GM04504 (cell line): Measurements from ENCODE around the gene ZMAT3.
A peak's percentile ranks its signal among the peaks of the same experiment; 100 is the strongest.
"Not testable (repeated sequence)": the region's sequence is repeated elsewhere in the genome, so short reads cannot be mapped to it uniquely, and the experiment has no call there.

ENCODE experiments used
- DNase-seq: peaks from one replicate; pipeline ENCODE4 v3.0.0-alpha.2; 2012; ENCODE audit warnings: low read depth

Gene ZMAT3

GRCh38 chr3:179068779-179069530 lies 2.7 kb downstream of the ZMAT3 start:
- DNase-seq = no peak

DNA sequence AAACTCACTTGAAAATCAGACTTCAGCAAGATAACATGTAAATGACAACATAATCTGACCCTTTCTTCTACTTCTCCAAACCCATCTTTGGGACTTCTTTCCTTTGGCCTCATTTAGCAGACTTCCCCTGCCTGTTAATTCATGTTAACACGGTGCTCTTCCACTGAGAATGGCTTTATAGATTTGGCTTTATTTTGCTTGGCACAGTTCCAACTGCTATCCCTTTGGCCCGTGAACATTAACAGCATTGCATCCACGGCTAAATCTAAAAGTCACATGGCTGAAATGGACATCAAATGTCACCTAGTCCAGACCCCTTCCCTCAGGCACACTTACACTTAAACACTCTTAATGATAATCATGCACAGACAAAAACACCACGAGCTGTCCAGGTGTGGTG lies 3.8 kb downstream of the ZMAT3 start:
- no peak for DNase-seq

DNA sequence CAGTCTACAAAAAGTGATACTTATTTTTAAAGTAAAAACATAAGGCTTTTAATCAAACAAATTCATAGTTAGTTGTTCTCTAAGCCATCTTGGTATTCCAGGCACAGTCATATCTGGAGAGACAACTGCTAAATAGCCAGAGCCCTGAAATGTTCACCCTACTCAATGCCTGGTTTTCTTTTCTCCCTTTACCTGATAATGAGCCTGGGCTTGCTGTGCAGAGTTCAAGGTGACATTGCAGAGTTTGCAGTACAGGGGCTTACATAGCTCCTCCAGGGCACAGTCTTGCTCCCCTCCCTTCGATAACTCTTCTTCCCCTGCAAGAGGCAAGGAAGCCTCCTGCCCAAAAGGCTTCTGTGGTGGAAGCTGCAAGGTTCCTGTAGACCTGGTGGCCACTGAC lies 4.3 kb downstream of the ZMAT3 start:
- DNase-seq = no peak

- DNase-seq = no peak
Measured at GRCh38 chr3:179063945-179064560, 7.6 kb downstream of the ZMAT3 start.

- no peak for DNase-seq
Measured at GRCh38 chr3:179056326-179056725, 15.3 kb downstream of the ZMAT3 start.

DNA sequence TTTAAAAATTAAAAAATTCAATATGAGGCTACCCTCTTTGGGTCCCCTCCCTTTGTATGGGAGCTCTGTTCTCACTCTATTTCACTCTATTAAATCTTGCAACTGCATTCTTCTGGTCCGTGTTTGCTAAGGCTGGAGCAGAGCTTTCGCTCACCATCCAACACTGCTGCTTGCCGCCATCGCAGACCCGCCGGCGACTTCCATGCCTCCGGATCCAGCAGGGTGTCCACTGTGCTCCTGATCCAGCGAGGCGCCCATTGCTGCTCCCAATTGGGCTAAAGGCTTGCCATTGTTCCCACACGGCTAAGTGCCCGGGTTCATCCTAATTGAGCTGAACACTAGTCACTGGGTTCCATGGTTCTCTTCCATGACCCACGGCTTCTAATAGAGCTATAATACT lies 17.0 kb downstream of the ZMAT3 start:
- not testable (repeated sequence) for DNase-seq

- no peak for DNase-seq
Measured at GRCh38 chr3:179046497-179047353, 24.9 kb downstream of the ZMAT3 start.

- DNase-seq = no peak
Measured at GRCh38 chr3:179045719-179046402, 25.7 kb downstream of the ZMAT3 start.

GRCh38 chr3:179038899-179039251 lies 32.7 kb downstream of the ZMAT3 start:
- not testable (repeated sequence) for DNase-seq

- DNase-seq = no peak
Measured at GRCh38 chr3:179038216-179038898, 33.3 kb downstream of the ZMAT3 start.

DNA sequence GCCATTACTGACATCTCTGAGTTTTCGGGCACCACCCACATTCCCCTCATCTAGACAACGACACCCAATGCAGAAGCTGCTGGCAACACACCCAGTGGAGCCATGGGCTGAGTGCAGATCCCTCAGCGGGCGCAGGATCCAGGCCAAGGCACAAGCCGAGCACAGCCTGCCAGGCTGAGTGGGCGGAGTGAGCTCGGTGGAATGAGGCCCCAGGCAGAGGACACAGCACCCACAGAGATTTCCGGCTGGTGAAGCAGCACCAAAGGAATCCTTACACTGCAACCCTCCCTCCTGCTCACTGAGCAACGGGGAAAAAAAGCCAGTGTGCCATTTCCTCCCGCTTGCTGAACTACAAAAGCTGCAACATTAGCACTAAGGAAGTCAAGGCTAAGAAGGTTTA lies 34.3 kb downstream of the ZMAT3 start:
- DNase-seq = peak; percentile 51

DNA sequence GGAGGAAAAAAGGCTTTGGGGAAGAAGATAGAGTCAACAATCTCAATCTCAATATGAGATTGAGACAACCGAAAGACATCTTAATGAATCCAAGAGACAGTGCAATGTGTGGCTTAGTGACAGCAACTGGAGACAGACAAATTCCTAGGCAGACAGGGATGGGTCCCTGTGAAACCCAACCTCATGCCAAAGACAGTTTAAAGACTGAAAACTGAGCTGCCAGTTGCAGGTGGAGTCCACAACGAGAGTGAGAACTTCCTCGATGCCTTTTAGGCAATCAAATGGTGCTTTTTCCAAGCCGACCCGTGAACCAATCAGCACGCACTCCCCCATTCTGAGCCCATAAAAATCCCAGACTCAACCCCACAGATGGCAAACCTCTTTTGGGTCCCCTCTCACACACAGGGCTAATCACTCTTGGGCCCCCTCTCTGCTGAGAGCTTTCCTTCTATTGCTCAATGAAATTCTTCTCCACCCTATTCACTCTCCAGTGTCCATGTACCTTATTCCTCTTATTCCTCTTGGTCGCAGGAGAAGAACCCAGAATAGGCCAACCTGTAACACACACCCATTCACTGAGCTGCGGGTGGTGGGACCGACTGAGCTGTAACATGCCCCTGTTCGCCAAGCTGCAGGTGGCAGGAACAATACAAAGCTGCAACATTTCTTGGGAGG lies 34.8 kb downstream of the ZMAT3 start:
- no peak for DNase-seq

DNA sequence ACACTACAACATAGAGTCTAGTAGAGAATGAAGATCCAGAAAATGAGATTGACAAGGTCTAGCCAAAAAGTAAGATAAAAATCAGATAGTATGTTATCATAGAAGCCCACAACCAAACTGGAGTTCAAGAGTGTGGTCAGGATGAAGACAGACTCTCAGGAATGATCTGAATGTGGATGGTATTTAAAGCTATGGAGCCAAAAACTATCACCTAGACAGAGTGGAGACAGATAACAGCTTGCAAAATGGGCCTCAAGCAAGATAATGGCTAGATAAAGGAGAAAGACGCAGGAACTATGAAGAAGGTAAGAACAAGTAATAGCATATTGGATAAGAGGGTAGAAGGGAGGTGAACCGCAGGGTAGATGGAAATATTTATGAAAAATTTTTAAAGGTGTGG lies 35.4 kb downstream of the ZMAT3 start:
- no peak for DNase-seq

DNA sequence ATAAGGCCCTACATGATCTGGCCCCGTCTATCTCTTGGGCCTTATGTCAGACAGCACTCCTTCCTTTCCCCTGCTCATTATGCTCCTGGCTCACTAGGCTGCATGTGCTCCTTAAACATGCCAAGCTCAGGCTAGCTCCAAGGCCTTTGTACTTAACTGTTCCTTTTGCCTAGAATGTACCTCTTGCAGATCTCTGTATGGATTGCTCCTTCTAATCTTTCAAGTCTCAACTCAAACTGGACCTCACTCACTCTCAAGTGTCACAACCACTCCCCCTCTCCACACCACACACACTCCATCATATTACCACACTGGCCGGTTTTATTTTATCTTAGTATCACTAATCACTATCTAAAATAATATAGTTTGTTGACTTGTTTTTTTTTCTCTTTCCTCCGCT lies 36.4 kb downstream of the ZMAT3 start:
- no peak for DNase-seq

DNA sequence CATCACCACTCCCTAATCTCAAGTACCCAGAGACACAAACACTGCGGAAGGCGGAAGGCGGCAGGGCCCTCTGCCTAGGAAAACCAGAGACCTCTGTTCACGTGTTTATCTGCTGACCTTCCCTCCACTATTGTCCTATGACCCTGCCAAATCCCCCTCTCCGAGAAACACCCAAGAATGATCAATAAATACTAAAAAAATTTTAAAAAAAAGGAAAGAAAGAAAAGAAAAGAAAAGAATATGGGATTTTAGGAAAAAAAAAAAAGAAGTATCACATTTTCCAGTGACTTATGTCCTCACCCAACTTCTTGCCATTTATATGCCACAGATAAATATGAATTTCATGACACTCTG lies 38.3 kb downstream of the ZMAT3 start:
- not testable (repeated sequence) for DNase-seq

DNA sequence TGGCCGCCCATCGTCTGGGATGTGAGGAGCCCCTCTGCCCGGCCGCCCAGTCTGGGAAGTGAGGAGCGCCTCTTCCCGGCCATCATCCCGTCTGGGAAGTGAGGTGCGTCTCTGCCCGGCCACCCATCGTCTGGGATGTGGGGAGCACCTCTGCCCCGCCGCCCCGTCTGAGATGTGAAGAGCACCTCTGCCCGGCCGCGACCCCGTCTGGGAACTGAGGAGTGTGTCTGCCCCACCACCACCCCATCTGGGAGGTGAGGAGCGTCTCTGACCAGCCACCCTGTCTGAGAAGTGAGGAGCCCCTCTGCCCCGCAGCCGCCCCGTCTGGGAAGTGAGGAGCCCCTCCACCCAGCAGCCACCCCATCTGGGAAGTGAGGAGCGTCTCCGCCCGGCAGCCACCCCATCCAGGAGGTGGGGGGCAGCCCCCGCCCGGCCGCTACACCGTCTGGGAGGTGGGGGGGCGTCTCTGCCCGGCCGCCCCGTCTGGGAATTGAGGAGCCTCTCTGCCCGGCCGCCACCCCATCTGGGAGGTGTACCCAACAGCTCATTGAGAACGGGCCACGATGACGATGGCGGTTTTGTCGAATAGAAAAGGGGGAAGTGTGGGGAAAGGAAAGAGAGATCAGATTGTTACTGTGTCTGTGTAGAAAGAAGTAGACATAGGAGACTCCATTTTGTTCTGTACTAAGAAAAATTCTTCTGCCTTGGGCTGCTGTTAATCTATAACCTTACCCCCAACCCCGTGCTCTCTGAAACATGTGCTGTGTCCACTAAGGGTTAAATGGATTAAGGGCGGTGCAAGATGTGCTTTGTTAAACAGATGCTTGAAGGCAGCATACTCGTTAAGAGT lies 38.9 kb downstream of the ZMAT3 start:
- not testable (repeated sequence) for DNase-seq

- no peak for DNase-seq
Measured at GRCh38 chr3:179029096-179029495, 42.5 kb downstream of the ZMAT3 start.

DNA sequence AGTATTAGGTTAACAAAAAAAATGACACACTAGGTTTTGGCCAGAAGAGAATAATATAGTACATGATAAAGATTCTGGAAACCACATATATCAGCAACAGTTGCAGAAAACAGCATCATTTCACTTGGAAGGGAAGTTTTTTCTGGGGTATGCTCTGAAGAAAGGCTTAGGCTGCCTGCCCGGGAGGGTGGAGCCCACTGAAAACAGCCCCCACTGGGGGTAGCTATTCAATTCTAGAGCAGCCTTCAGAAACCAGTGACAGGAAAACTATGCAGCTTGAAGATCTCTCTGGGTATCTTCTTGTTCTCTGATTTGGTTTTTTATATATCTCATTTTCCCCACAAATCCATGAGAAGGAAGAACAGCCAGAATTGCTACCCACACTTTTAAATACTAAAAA lies 43.2 kb downstream of the ZMAT3 start:
- DNase-seq = no peak

DNA sequence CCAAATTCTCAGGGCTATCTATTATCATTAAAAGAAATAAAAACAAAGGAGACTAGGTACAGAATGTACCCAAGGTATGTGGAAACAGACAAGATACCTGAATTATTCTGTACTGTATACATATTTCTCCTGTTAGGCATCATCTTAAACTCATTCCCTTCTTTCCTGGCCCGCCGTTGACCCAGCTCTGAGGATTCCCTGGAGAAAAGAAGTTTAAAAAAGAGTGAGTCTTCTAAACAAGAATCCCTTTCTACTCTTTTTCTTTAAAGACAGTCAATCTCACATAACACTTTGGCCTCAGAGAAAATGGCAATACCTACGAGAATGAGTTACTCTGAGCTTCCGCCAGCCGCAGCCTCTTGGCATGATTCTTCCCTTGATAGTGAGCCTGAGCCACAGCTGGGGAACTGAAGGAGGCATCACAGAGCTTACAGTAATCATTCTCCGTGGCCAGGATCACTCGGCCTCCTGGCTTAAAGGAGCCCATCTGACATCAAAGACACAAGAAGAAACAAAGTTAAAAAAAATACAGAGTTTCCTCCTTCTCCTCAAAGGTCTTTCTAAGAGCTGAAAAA lies 44.2 kb downstream of the ZMAT3 start:
- DNase-seq = no peak

GRCh38 chr3:179026636-179027035 lies 45.0 kb downstream of the ZMAT3 start:
- no peak for DNase-seq
